H1 (cell line): Measurements from ENCODE around the gene CELSR3.

Experiments used
- POLR2AphosphoS5 ChIP-seq: IDR thresholded peaks from 2 replicates; pipeline ENCODE4 v1.6.1; 2011; ENCODE audit warnings: low read depth, low read length
- RFX5 ChIP-seq: IDR thresholded peaks from 2 replicates; pipeline ENCODE4 v1.6.1; 2011; ENCODE audit warnings: low read depth, low read length, improper control_type of control experiment, borderline replicate concordance

DNA sequence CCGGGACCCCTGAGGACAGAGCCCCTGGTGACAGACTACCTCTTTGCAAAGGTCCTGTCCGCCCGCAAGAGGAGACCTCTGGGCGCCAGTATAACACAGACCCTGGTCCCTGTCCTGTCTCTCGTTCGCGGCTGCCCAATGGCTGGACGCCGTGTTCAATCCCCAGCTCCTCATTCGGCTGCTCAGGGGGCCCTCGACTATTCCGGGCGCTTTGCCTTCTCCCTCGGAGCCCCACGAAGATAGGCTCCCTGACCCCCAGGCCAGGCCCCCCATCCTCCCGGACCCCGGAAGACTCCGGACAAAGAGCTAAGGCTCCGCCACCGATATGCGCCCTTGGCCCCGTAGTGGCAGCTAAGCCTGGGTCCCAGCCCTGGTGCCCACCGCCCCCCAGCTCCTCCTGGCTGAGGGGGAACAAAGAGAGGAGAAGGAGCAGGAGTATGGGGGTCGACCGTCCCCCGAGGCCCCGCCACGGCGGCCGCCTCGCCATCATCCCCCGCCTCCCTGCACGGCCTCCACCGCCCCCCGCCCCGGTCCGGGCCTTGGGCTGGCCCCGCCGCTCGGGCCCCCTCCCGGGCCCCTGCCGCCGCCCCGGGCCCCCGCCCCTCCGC is 437 bp downstream of the CELSR3 start:
- no peak for TF ChIP-seq RFX5
- TF ChIP-seq POLR2AphosphoS5: no peak; the same call in 1 of the 2 replicates
